ENCODE results near the gene MYO1B. TPM values are rescaled to one million over a fixed set of nuclear protein-coding genes. Genes with fewer than 3 reads are reported as not detected.
A peak's percentile ranks its signal among the peaks of the same experiment; 100 is the strongest.

MYO1B gene
- total RNA-seq, 2 donors from 2014 or later = 0.23 to 0.52 TPM

- no peak for DNase-seq
- Mint-ChIP-seq H3K36me3 (ENCODE audit: low read depth) (peaks cover 2% of the 10 kb centered on the region), H3K27ac (no peak overlapping the region), H3K27me3 (peaks cover 32% of the 10 kb centered on the region), H3K4me1 (peaks cover 2% of the 10 kb centered on the region), H3K4me3 (no peak overlapping the region)
- no peak for ATAC-seq
- no peaks in the 10 kb centered on the region for H3K9me3 ChIP-seq (ENCODE audit: control insufficient read depth, low read length, poor library complexity, severe bottlenecking)
Observed at GRCh38 chr2:191253476-191253875, 8.3 kb downstream of the MYO1B start.

- no peaks in the 10 kb centered on the region for H3K9me3 ChIP-seq (ENCODE audit: control insufficient read depth, low read length, poor library complexity, severe bottlenecking)
- H3K4me3 Mint-ChIP-seq = no peak overlapping the region
- peaks cover 2% of the 10 kb centered on the region for H3K36me3 Mint-ChIP-seq (ENCODE audit: low read depth)
- H3K4me1 Mint-ChIP-seq = peaks cover 2% of the 10 kb centered on the region
- no peak for ATAC-seq
- no peak overlapping the region for H3K27ac Mint-ChIP-seq
- H3K27me3 Mint-ChIP-seq = peaks cover 22% of the 10 kb centered on the region
- no peak for DNase-seq
Observed at GRCh38 chr2:191255271-191255670, 10.1 kb downstream of the MYO1B start.

- H3K27me3 Mint-ChIP-seq = peaks cover 22% of the 10 kb centered on the region
- H3K4me3 Mint-ChIP-seq = no peak overlapping the region
- DNase-seq (no peak), ATAC-seq (no peak)
- H3K27ac Mint-ChIP-seq = no peak overlapping the region
- peaks cover 2% of the 10 kb centered on the region for H3K36me3 Mint-ChIP-seq (ENCODE audit: low read depth)
- H3K9me3 ChIP-seq (ENCODE audit: control insufficient read depth, low read length, poor library complexity, severe bottlenecking) = no peaks in the 10 kb centered on the region
- peaks cover 2% of the 10 kb centered on the region for H3K4me1 Mint-ChIP-seq
Observed at GRCh38 chr2:191255756-191256312, 10.6 kb downstream of the MYO1B start.

- no peaks in the 10 kb centered on the region for H3K9me3 ChIP-seq (ENCODE audit: control insufficient read depth, low read length, poor library complexity, severe bottlenecking)
- DNase-seq (no peak), ATAC-seq (no peak)
- Mint-ChIP-seq H3K36me3 (ENCODE audit: low read depth) (peaks cover 2% of the 10 kb centered on the region), H3K27ac (no peak overlapping the region), H3K27me3 (peaks cover 19% of the 10 kb centered on the region), H3K4me1 (peaks cover 4% of the 10 kb centered on the region), H3K4me3 (no peak overlapping the region)
Observed at GRCh38 chr2:191257934-191258333, 12.7 kb downstream of the MYO1B start.

- DNase-seq (no peak), ATAC-seq (no peak)
- Mint-ChIP-seq H3K4me3 (no peak overlapping the region), H3K27me3 (peaks cover 12% of the 10 kb centered on the region), H3K27ac (no peak overlapping the region), H3K36me3 (ENCODE audit: low read depth) (peaks cover 2% of the 10 kb centered on the region), H3K4me1 (peaks cover 7% of the 10 kb centered on the region)
- no peaks in the 10 kb centered on the region for H3K9me3 ChIP-seq (ENCODE audit: control insufficient read depth, low read length, poor library complexity, severe bottlenecking)
Observed at GRCh38 chr2:191258996-191259395, 13.8 kb downstream of the MYO1B start.

- ATAC-seq (no peak), DNase-seq (no peak)
- peaks cover 5% of the 10 kb centered on the region for H3K4me1 Mint-ChIP-seq
- H3K36me3 Mint-ChIP-seq (ENCODE audit: low read depth) = no peaks in the 10 kb centered on the region
- no peaks in the 10 kb centered on the region for H3K9me3 ChIP-seq (ENCODE audit: control insufficient read depth, low read length, poor library complexity, severe bottlenecking)
- H3K27ac Mint-ChIP-seq = no peak overlapping the region
- peaks cover 4% of the 10 kb centered on the region for H3K27me3 Mint-ChIP-seq
- H3K4me3 Mint-ChIP-seq = no peak overlapping the region
Observed at GRCh38 chr2:191262436-191262835, 17.2 kb downstream of the MYO1B start.

- no peaks in the 10 kb centered on the region for H3K9me3 ChIP-seq (ENCODE audit: control insufficient read depth, low read length, poor library complexity, severe bottlenecking)
- DNase-seq (no peak), ATAC-seq (no peak)
- no peaks in the 10 kb centered on the region for H3K36me3 Mint-ChIP-seq (ENCODE audit: low read depth)
- no peak overlapping the region for H3K27ac Mint-ChIP-seq
- peaks cover 8% of the 10 kb centered on the region for H3K27me3 Mint-ChIP-seq
- H3K4me3 Mint-ChIP-seq = no peak overlapping the region
- peaks cover 5% of the 10 kb centered on the region for H3K4me1 Mint-ChIP-seq
Observed at GRCh38 chr2:191263050-191263449, 17.8 kb downstream of the MYO1B start.

- no peak for ATAC-seq
- H3K36me3 Mint-ChIP-seq (ENCODE audit: low read depth) = no peaks in the 10 kb centered on the region
- peaks cover 5% of the 10 kb centered on the region for H3K4me1 Mint-ChIP-seq
- peaks cover 14% of the 10 kb centered on the region for H3K27me3 Mint-ChIP-seq
- no peak for DNase-seq
- no peak overlapping the region for H3K4me3 Mint-ChIP-seq
- no peaks in the 10 kb centered on the region for H3K9me3 ChIP-seq (ENCODE audit: control insufficient read depth, low read length, poor library complexity, severe bottlenecking)
- H3K27ac Mint-ChIP-seq = peak overlapping the region; percentile 6
Observed at GRCh38 chr2:191264647-191265081, 19.5 kb downstream of the MYO1B start.

GRCh38 chr2:191265311-191266170 is 20.3 kb downstream of the MYO1B start:
- DNase-seq (no peak), ATAC-seq (no peak)
- Mint-ChIP-seq H3K27ac (no peak overlapping the region), H3K4me1 (peaks cover 5% of the 10 kb centered on the region), H3K4me3 (no peak overlapping the region), H3K36me3 (ENCODE audit: low read depth) (no peaks in the 10 kb centered on the region), H3K27me3 (peaks cover 14% of the 10 kb centered on the region)
- H3K9me3 ChIP-seq (ENCODE audit: control insufficient read depth, low read length, poor library complexity, severe bottlenecking) = no peaks in the 10 kb centered on the region

GRCh38 chr2:191266201-191266600 is 21.0 kb downstream of the MYO1B start:
- Mint-ChIP-seq H3K4me1 (peaks cover 5% of the 10 kb centered on the region), H3K27me3 (peaks cover 14% of the 10 kb centered on the region), H3K4me3 (no peak overlapping the region), H3K36me3 (ENCODE audit: low read depth) (no peaks in the 10 kb centered on the region), H3K27ac (no peak overlapping the region)
- no peak for DNase-seq
- no peak for ATAC-seq
- H3K9me3 ChIP-seq (ENCODE audit: control insufficient read depth, low read length, poor library complexity, severe bottlenecking) = no peaks in the 10 kb centered on the region

- no peak overlapping the region for H3K27ac Mint-ChIP-seq
- no peaks in the 10 kb centered on the region for H3K9me3 ChIP-seq (ENCODE audit: control insufficient read depth, low read length, poor library complexity, severe bottlenecking)
- no peak overlapping the region for H3K4me3 Mint-ChIP-seq
- H3K4me1 Mint-ChIP-seq = no peaks in the 10 kb centered on the region
- ATAC-seq (no peak), DNase-seq (no peak)
- no peaks in the 10 kb centered on the region for H3K36me3 Mint-ChIP-seq (ENCODE audit: low read depth)
- peaks cover 22% of the 10 kb centered on the region for H3K27me3 Mint-ChIP-seq
Observed at GRCh38 chr2:191268596-191268995, 23.4 kb downstream of the MYO1B start.

- no peak overlapping the region for H3K4me3 Mint-ChIP-seq
- peaks cover 31% of the 10 kb centered on the region for H3K27me3 Mint-ChIP-seq
- ATAC-seq (no peak), DNase-seq (no peak)
- no peak overlapping the region for H3K27ac Mint-ChIP-seq
- no peaks in the 10 kb centered on the region for H3K4me1 Mint-ChIP-seq
- no peaks in the 10 kb centered on the region for H3K9me3 ChIP-seq (ENCODE audit: control insufficient read depth, low read length, poor library complexity, severe bottlenecking)
- no peaks in the 10 kb centered on the region for H3K36me3 Mint-ChIP-seq (ENCODE audit: low read depth)
Observed at GRCh38 chr2:191270306-191271161, 25.3 kb downstream of the MYO1B start.

- peaks cover 44% of the 10 kb centered on the region for H3K27me3 Mint-ChIP-seq
- H3K4me3 Mint-ChIP-seq = no peak overlapping the region
- no peak overlapping the region for H3K27ac Mint-ChIP-seq
- ATAC-seq (no peak), DNase-seq (no peak)
- H3K36me3 Mint-ChIP-seq (ENCODE audit: low read depth) = peaks cover 4% of the 10 kb centered on the region
- no peaks in the 10 kb centered on the region for H3K9me3 ChIP-seq (ENCODE audit: control insufficient read depth, low read length, poor library complexity, severe bottlenecking)
- no peaks in the 10 kb centered on the region for H3K4me1 Mint-ChIP-seq
Observed at GRCh38 chr2:191272064-191272463, 26.9 kb downstream of the MYO1B start.
